ENCODE measurements around the gene TLR10.

TLR10 gene

GRCh38 chr4:38745881-38746280 is 36.9 kb downstream of the TLR10 start:
- TF ChIP-seq CTCF (IDR thresholded peaks at IDR 0.05; ENCODE audit: extremely low read depth, insufficient read depth, missing control alignments) = no peak
- in situ Hi-C loops (cut with MboI; ENCODE audit: low pct_unique_long_range_greater_than_20kb, low sequenced_read_pairs, unreplicated experiment) = loop anchor here (25.0 kb wide), 2 partner anchors 684 to 934 kb away; no protein-coding TSS in a partner anchor
- no peak for DNase-seq (ENCODE audit: low spot score)

- TF ChIP-seq CTCF (IDR thresholded peaks at IDR 0.05; ENCODE audit: extremely low read depth, insufficient read depth, missing control alignments) = no peak
- no peak for DNase-seq (ENCODE audit: low spot score)
- in situ Hi-C loops (cut with MboI; ENCODE audit: low pct_unique_long_range_greater_than_20kb, low sequenced_read_pairs, unreplicated experiment) = loop anchor here (25.0 kb wide), 2 partner anchors 682 to 932 kb away; no protein-coding TSS in a partner anchor
Observed at GRCh38 chr4:38743866-38744265, 38.9 kb downstream of the TLR10 start.

GRCh38 chr4:38740303-38740702 is 42.5 kb downstream of the TLR10 start:
- in situ Hi-C loops (cut with MboI; ENCODE audit: low pct_unique_long_range_greater_than_20kb, low sequenced_read_pairs, unreplicated experiment) = loop anchor here (25.0 kb wide), 2 partner anchors 678 to 928 kb away; no protein-coding TSS in a partner anchor
- no peak for TF ChIP-seq CTCF (IDR thresholded peaks at IDR 0.05; ENCODE audit: extremely low read depth, insufficient read depth, missing control alignments)
- DNase-seq (ENCODE audit: low spot score) = no peak

GRCh38 chr4:38738940-38739803 is 43.6 kb downstream of the TLR10 start:
- TF ChIP-seq CTCF (IDR thresholded peaks at IDR 0.05; ENCODE audit: extremely low read depth, insufficient read depth, missing control alignments) = no peak
- no peak for DNase-seq (ENCODE audit: low spot score)
- in situ Hi-C loops (cut with MboI; ENCODE audit: low pct_unique_long_range_greater_than_20kb, low sequenced_read_pairs, unreplicated experiment) = loop anchor here (10.0 to 25.0 kb wide), 3 partner anchors 554 to 927 kb away; no protein-coding TSS in a partner anchor

DNA sequence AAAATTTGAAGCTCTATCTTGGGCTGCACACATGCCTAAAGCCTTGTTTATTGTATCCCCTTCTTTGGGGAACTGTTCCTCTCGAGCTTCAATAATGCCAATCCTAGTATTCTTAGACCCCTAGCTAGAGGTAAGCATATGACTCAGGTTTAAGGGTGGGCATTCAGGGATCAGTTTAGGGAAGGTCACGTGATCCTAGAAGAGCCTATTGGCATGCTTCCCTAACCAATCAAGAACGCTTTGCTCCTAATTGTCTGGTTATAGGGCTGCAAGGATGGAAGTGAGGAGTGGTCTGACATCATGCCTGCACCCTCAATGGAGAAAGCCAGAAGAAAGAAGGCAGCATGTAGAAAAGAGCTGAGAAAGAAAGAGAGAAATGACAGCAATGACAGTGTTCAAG is 46.9 kb downstream of the TLR10 start:
- TF ChIP-seq CTCF (IDR thresholded peaks at IDR 0.05; ENCODE audit: extremely low read depth, insufficient read depth, missing control alignments) = no peak
- in situ Hi-C loops (cut with MboI; ENCODE audit: low pct_unique_long_range_greater_than_20kb, low sequenced_read_pairs, unreplicated experiment) = loop anchor here (10.0 to 25.0 kb wide), 3 partner anchors 551 to 924 kb away; no protein-coding TSS in a partner anchor
- no peak for DNase-seq (ENCODE audit: low spot score)

GRCh38 chr4:38734911-38735310 is 47.9 kb downstream of the TLR10 start:
- no peak for TF ChIP-seq CTCF (IDR thresholded peaks at IDR 0.05; ENCODE audit: extremely low read depth, insufficient read depth, missing control alignments)
- in situ Hi-C loops (cut with MboI; ENCODE audit: low pct_unique_long_range_greater_than_20kb, low sequenced_read_pairs, unreplicated experiment) = loop anchor here (10.0 to 25.0 kb wide), 3 partner anchors 550 to 923 kb away; no protein-coding TSS in a partner anchor
- DNase-seq (ENCODE audit: low spot score) = no peak
